ENCODE results near the gene TCERG1L. TPM values are rescaled to one million over a fixed set of nuclear protein-coding genes. Genes with fewer than 3 reads are reported as not detected.
"Not testable (repeated sequence)": the region's sequence is repeated elsewhere in the genome, so short reads cannot be mapped to it uniquely, and the experiment has no call there.

Gene TCERG1L
- total RNA-seq, 1 experiment from 2014 or later = 1.5 TPM

DNA sequence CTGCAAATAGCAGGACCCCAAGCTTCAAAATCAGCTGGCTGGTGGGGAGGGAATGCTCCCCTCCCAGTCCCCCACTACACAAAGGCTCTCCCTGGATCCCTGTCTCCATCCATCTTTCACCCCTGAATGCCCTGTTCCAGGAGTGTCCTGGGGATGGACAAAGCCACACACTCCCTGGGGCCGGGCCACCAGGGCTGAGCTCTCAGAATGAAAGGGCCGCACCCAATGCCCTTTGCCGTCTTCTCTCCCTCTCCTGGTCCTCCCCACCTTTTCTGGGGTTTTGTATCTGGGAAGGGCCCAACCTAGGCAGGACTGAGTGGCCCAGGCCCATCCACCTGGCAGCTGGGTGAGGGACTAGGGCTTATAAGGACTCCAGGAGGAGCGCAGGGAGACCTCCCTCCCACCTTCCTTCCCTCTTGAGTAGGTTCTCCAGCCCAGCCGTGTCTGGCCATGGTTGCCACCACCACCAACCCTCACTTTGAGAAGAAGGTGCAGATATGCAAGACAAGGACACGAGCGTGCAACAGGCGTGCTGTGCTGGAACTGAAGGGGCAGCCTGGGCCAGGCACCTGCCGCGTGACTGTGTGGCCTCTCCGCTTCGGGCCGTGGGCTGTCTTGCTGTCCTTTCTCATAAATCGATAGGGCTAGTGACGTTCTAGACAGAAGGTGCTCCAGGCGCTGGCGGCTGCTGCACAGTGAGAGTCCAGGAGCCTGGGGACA lies 157.1 kb downstream of the TCERG1L start:
- ChIA-PET CTCF (no interaction called here), POLR2A (no interaction called here)
- TF ChIP-seq, protein P1, sequence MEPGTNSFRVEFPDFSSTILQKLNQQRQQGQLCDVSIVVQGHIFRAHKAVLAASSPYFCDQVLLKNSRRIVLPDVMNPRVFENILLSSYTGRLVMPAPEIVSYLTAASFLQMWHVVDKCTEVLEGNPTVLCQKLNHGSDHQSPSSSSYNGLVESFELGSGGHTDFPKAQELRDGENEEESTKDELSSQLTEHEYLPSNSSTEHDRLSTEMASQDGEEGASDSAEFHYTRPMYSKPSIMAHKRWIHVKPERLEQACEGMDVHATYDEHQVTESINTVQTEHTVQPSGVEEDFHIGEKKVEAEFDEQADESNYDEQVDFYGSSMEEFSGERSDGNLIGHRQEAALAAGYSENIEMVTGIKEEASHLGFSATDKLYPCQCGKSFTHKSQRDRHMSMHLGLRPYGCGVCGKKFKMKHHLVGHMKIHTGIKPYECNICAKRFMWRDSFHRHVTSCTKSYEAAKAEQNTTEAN (CRISPR knock-in tag; IDR thresholded peaks at IDR 0.05) = no peak
- TF ChIP-seq CBFB (CRISPR knock-in tag; IDR thresholded peaks at IDR 0.05; ENCODE audit: low read depth) (no peak), TP53 (CRISPR knock-in tag; IDR thresholded peaks at IDR 0.05) (no peak), RELA (CRISPR knock-in tag; IDR thresholded peaks at IDR 0.05; ENCODE audit: borderline replicate concordance) (no peak), ATF1 (CRISPR knock-in tag; IDR thresholded peaks at IDR 0.05) (no peak), ZNF263 (CRISPR knock-in tag; IDR thresholded peaks at IDR 0.05; ENCODE audit: low read depth) (no peak)
- TF ChIP-seq, protein P2, sequence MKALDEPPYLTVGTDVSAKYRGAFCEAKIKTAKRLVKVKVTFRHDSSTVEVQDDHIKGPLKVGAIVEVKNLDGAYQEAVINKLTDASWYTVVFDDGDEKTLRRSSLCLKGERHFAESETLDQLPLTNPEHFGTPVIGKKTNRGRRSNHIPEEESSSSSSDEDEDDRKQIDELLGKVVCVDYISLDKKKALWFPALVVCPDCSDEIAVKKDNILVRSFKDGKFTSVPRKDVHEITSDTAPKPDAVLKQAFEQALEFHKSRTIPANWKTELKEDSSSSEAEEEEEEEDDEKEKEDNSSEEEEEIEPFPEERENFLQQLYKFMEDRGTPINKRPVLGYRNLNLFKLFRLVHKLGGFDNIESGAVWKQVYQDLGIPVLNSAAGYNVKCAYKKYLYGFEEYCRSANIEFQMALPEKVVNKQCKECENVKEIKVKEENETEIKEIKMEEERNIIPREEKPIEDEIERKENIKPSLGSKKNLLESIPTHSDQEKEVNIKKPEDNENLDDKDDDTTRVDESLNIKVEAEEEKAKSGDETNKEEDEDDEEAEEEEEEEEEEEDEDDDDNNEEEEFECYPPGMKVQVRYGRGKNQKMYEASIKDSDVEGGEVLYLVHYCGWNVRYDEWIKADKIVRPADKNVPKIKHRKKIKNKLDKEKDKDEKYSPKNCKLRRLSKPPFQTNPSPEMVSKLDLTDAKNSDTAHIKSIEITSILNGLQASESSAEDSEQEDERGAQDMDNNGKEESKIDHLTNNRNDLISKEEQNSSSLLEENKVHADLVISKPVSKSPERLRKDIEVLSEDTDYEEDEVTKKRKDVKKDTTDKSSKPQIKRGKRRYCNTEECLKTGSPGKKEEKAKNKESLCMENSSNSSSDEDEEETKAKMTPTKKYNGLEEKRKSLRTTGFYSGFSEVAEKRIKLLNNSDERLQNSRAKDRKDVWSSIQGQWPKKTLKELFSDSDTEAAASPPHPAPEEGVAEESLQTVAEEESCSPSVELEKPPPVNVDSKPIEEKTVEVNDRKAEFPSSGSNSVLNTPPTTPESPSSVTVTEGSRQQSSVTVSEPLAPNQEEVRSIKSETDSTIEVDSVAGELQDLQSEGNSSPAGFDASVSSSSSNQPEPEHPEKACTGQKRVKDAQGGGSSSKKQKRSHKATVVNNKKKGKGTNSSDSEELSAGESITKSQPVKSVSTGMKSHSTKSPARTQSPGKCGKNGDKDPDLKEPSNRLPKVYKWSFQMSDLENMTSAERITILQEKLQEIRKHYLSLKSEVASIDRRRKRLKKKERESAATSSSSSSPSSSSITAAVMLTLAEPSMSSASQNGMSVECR (CRISPR knock-in tag; IDR thresholded peaks at IDR 0.05; ENCODE audit: borderline replicate concordance) = no peak
- TF ChIP-seq, protein P3, sequence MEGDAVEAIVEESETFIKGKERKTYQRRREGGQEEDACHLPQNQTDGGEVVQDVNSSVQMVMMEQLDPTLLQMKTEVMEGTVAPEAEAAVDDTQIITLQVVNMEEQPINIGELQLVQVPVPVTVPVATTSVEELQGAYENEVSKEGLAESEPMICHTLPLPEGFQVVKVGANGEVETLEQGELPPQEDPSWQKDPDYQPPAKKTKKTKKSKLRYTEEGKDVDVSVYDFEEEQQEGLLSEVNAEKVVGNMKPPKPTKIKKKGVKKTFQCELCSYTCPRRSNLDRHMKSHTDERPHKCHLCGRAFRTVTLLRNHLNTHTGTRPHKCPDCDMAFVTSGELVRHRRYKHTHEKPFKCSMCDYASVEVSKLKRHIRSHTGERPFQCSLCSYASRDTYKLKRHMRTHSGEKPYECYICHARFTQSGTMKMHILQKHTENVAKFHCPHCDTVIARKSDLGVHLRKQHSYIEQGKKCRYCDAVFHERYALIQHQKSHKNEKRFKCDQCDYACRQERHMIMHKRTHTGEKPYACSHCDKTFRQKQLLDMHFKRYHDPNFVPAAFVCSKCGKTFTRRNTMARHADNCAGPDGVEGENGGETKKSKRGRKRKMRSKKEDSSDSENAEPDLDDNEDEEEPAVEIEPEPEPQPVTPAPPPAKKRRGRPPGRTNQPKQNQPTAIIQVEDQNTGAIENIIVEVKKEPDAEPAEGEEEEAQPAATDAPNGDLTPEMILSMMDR (IDR thresholded peaks at IDR 0.05) = no peak
- TF ChIP-seq, protein P4, sequence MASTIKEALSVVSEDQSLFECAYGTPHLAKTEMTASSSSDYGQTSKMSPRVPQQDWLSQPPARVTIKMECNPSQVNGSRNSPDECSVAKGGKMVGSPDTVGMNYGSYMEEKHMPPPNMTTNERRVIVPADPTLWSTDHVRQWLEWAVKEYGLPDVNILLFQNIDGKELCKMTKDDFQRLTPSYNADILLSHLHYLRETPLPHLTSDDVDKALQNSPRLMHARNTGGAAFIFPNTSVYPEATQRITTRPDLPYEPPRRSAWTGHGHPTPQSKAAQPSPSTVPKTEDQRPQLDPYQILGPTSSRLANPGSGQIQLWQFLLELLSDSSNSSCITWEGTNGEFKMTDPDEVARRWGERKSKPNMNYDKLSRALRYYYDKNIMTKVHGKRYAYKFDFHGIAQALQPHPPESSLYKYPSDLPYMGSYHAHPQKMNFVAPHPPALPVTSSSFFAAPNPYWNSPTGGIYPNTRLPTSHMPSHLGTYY (CRISPR knock-in tag; IDR thresholded peaks at IDR 0.05) = no peak
- TF ChIP-seq, protein P5, sequence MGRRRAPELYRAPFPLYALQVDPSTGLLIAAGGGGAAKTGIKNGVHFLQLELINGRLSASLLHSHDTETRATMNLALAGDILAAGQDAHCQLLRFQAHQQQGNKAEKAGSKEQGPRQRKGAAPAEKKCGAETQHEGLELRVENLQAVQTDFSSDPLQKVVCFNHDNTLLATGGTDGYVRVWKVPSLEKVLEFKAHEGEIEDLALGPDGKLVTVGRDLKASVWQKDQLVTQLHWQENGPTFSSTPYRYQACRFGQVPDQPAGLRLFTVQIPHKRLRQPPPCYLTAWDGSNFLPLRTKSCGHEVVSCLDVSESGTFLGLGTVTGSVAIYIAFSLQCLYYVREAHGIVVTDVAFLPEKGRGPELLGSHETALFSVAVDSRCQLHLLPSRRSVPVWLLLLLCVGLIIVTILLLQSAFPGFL (CRISPR knock-in tag; IDR thresholded peaks at IDR 0.05; ENCODE audit: borderline replicate concordance) = no peak
- TF ChIP-seq, protein P6, sequence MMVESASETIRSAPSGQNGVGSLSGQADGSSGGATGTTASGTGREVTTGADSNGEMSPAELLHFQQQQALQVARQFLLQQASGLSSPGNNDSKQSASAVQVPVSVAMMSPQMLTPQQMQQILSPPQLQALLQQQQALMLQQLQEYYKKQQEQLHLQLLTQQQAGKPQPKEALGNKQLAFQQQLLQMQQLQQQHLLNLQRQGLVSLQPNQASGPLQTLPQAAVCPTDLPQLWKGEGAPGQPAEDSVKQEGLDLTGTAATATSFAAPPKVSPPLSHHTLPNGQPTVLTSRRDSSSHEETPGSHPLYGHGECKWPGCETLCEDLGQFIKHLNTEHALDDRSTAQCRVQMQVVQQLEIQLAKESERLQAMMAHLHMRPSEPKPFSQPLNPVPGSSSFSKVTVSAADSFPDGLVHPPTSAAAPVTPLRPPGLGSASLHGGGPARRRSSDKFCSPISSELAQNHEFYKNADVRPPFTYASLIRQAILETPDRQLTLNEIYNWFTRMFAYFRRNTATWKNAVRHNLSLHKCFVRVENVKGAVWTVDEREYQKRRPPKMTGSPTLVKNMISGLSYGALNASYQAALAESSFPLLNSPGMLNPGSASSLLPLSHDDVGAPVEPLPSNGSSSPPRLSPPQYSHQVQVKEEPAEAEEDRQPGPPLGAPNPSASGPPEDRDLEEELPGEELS (CRISPR knock-in tag; IDR thresholded peaks at IDR 0.05) = no peak
- TF ChIP-seq, protein P7, sequence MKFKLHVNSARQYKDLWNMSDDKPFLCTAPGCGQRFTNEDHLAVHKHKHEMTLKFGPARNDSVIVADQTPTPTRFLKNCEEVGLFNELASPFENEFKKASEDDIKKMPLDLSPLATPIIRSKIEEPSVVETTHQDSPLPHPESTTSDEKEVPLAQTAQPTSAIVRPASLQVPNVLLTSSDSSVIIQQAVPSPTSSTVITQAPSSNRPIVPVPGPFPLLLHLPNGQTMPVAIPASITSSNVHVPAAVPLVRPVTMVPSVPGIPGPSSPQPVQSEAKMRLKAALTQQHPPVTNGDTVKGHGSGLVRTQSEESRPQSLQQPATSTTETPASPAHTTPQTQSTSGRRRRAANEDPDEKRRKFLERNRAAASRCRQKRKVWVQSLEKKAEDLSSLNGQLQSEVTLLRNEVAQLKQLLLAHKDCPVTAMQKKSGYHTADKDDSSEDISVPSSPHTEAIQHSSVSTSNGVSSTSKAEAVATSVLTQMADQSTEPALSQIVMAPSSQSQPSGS (CRISPR knock-in tag; IDR thresholded peaks at IDR 0.05; ENCODE audit: borderline replicate concordance, low read depth) = no peak
- TF ChIP-seq, protein P8, sequence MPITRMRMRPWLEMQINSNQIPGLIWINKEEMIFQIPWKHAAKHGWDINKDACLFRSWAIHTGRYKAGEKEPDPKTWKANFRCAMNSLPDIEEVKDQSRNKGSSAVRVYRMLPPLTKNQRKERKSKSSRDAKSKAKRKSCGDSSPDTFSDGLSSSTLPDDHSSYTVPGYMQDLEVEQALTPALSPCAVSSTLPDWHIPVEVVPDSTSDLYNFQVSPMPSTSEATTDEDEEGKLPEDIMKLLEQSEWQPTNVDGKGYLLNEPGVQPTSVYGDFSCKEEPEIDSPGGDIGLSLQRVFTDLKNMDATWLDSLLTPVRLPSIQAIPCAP (CRISPR knock-in tag; IDR thresholded peaks at IDR 0.05) = no peak
- Mint-ChIP-seq H3K27me3 (ENCODE audit: low read depth) (peaks cover 7% of the 10 kb centered on the region), H3K36me3 (peaks cover 60% of the 10 kb centered on the region), H3K4me1 (no peaks in the 10 kb centered on the region), H3K9me3 (peaks cover 65% of the 10 kb centered on the region), H3K4me3 (no peak overlapping the region), H3K27ac (no peak overlapping the region)
- ATAC-seq (no peak), DNase-seq (ENCODE audit: low spot score) (no peak)

DNA sequence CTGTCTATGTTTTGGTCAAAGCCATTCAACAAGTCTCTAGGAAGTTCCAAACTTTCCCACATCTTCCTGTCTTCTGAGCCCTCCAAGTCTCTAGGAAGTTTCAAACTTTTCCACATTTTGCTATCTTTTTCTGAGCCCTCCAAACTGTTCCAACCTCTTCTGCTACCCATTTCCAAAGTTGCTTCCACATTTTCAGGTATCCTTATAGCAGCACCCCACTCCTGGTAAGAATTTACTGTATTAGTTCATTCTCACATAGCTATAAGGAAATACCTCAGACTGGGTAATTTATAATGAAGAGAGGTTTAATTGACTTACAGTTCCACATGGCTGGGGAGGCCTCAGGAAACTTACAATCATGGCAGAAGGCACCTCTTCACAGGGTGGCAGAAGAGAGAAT lies 159.1 kb downstream of the TCERG1L start:
- peaks cover 55% of the 10 kb centered on the region for H3K36me3 Mint-ChIP-seq
- H3K4me3 Mint-ChIP-seq; DNase-seq (ENCODE audit: low spot score); H3K27me3 Mint-ChIP-seq (ENCODE audit: low read depth); ATAC-seq; CTCF ChIA-PET; POLR2A ChIA-PET; H3K4me1 Mint-ChIP-seq; H3K27ac Mint-ChIP-seq: not testable (repeated sequence)
- peaks cover 57% of the 10 kb centered on the region for H3K9me3 Mint-ChIP-seq

Data from WTC11 (cell line).